Mesenchymal stem cell (in vitro differentiated cells and primary cell): Measurements from ENCODE around the gene EXOC3.

Experiments
- DNase-seq: peaks from one replicate; pipeline ENCODE4 v3.0.0-alpha.2; 2013
- H2AFZ ChIP-seq: one replicate; pipeline ENCODE4 v1.6.1; 2013; ENCODE audit warnings: low read depth, mild to moderate bottlenecking, control low read depth, inconsistent platforms, low read length, moderate library complexity
- H2AK5ac ChIP-seq: 2 replicates; pipeline ENCODE4 v1.6.1; 2013; ENCODE audit warnings: low read length, moderate library complexity, mild to moderate bottlenecking, inconsistent platforms; ENCODE audit not compliant: severe bottlenecking
- H2BK120ac ChIP-seq: one replicate; pipeline ENCODE4 v1.6.1; 2013; ENCODE audit warnings: low read depth, mild to moderate bottlenecking, inconsistent platforms, low read length, moderate library complexity
- H2BK12ac ChIP-seq, 2 experiments: one replicate each; pipeline ENCODE4 v1.6.1; 2013; ENCODE audit warnings: inconsistent platforms in 2 of 2, low read length in 2 of 2, mild to moderate bottlenecking in 2 of 2, moderate library complexity in 2 of 2, control low read depth in 1 of 2
- H2BK15ac ChIP-seq: one replicate; pipeline ENCODE4 v1.6.1; 2013; ENCODE audit warnings: mild to moderate bottlenecking, low read depth, inconsistent platforms; ENCODE audit not compliant: poor library complexity, severe bottlenecking
- H2BK5ac ChIP-seq: 2 replicates; pipeline ENCODE4 v1.6.1; 2013; ENCODE audit warnings: low read depth, mild to moderate bottlenecking, low read length, control low read depth, inconsistent platforms; ENCODE audit not compliant: poor library complexity, severe bottlenecking
- H3K14ac ChIP-seq, 2 experiments: one replicate each; pipeline ENCODE4 v1.6.1; 2013; ENCODE audit warnings: inconsistent platforms in 2 of 2, low read length in 2 of 2, control low read depth in 1 of 2, mild to moderate bottlenecking in 1 of 2, moderate library complexity in 1 of 2
- H3K18ac ChIP-seq, 2 experiments: one replicate each; pipeline ENCODE4 v1.6.1; 2013; ENCODE audit warnings: inconsistent platforms in 2 of 2, low read length in 2 of 2, control low read depth in 1 of 2, low read depth in 1 of 2, mild to moderate bottlenecking in 1 of 2
- H3K23ac ChIP-seq, 2 experiments: one replicate each; pipeline ENCODE4 v1.6.1; 2013; ENCODE audit warnings: inconsistent platforms in 2 of 2, low read length in 2 of 2, mild to moderate bottlenecking in 2 of 2, moderate library complexity in 2 of 2, control low read depth in 1 of 2
- H3K27ac ChIP-seq: 2 replicates; pipeline ENCODE4 v1.5.1; 2013; ENCODE audit warnings: mild to moderate bottlenecking, moderate library complexity, low read length, control low read depth, inconsistent platforms; ENCODE audit not compliant: poor library complexity, severe bottlenecking
- H3K27me3 ChIP-seq, 2 experiments: 2 replicates each; pipeline versions ENCODE4 v1.6.1 to v1.7.0; 2013; ENCODE audit warnings: low read length in 2 of 2, mild to moderate bottlenecking in 2 of 2, moderate library complexity in 2 of 2, control low read depth in 1 of 2, inconsistent platforms in 1 of 2; ENCODE audit not compliant: control insufficient read depth in 1 of 2, insufficient read depth in 1 of 2
- H3K36me3 ChIP-seq, 2 experiments: 2 replicates each; pipeline versions ENCODE4 v1.6.1 to v1.7.0; 2013; ENCODE audit warnings: low read length in 2 of 2, control low read depth in 1 of 2, inconsistent platforms in 1 of 2, low read depth in 1 of 2, mild to moderate bottlenecking in 1 of 2; ENCODE audit not compliant: insufficient read depth in 2 of 2, control insufficient read depth in 1 of 2
- H3K4ac ChIP-seq, 2 experiments: one replicate each; pipeline ENCODE4 v1.6.1; 2013; ENCODE audit warnings: inconsistent platforms in 2 of 2, low read length in 2 of 2, mild to moderate bottlenecking in 2 of 2, moderate library complexity in 2 of 2, control low read depth in 1 of 2, low read depth in 1 of 2
- H3K4me1 ChIP-seq: 2 replicates; pipeline ENCODE4 v1.6.1; 2013; ENCODE audit warnings: low read depth, low read length, control low read depth; ENCODE audit not compliant: control insufficient read depth, insufficient read depth
- H3K4me2 ChIP-seq: 2 replicates; pipeline ENCODE4 v1.6.1; 2013; ENCODE audit warnings: low read length, mild to moderate bottlenecking, inconsistent platforms; ENCODE audit not compliant: poor library complexity, severe bottlenecking
- H3K4me3 ChIP-seq, 2 experiments: 2 replicates each; pipeline versions ENCODE4 v1.5.1 to v1.7.0; 2013; ENCODE audit warnings: low read length in 2 of 2, mild to moderate bottlenecking in 2 of 2, control low read depth in 1 of 2, low read depth in 1 of 2; ENCODE audit not compliant: insufficient read depth in 1 of 2
- H3K79me1 ChIP-seq: replicated peaks from 2 replicates; pipeline ENCODE4 v1.6.1; 2013; ENCODE audit warnings: mild to moderate bottlenecking, control low read depth, low read length, inconsistent platforms; ENCODE audit not compliant: poor library complexity, severe bottlenecking
- H3K9ac ChIP-seq: 2 replicates; pipeline ENCODE4 v1.7.0; 2013; ENCODE audit warnings: mild to moderate bottlenecking, low read length, moderate library complexity
- H3K9me3 ChIP-seq: 2 replicates; pipeline ENCODE4 v1.7.0; 2013; ENCODE audit warnings: mild to moderate bottlenecking, low read length; ENCODE audit not compliant: control insufficient read depth
- H4K8ac ChIP-seq: one replicate; pipeline ENCODE4 v1.6.1; 2013; ENCODE audit warnings: inconsistent platforms, mild to moderate bottlenecking, low read length, moderate library complexity
- H4K91ac ChIP-seq: one replicate; pipeline ENCODE4 v1.6.1; 2013; ENCODE audit warnings: mild to moderate bottlenecking, low read length, inconsistent platforms
- WGBS: methylation state at CpG from one replicate; pipeline ENCODE4 v1.1.7; 2013; ENCODE audit warnings: mixed read lengths; 5-methylcytosine and 5-hydroxymethylcytosine counted together

Gene EXOC3

GRCh38 chr5:474840-475661 lies 32.1 kb downstream of the EXOC3 start:
- Histone ChIP-seq H3K9me3 (no peaks in the 10 kb centered on the region), H3K14ac (peak overlapping the region in 1 of 2 experiments; percentile 62), H2BK12ac (no peak overlapping the region), H4K8ac (peak overlapping the region; percentile 36), H3K4ac (peak overlapping the region in 1 of 2 experiments; percentile 22), H3K27ac (no peak overlapping the region), H3K4me1 (peaks cover 31% of the 10 kb centered on the region), H3K9ac (no peak overlapping the region), H2BK5ac (no peak overlapping the region), H3K36me3 (peaks cover 14 to 21% of the 10 kb centered on the region in 2 experiments), H3K79me1 (peaks cover 27% of the 10 kb centered on the region), H2AFZ (no peak overlapping the region), H2AK5ac (no peak overlapping the region), H3K4me2 (peak overlapping the region; percentile 81), H3K18ac (peak overlapping the region in 1 of 2 experiments; percentile 48), H4K91ac (no peak overlapping the region), H2BK120ac (no peak overlapping the region), H3K4me3 (peak overlapping the region; percentile 37 to 56), H3K27me3 (peaks cover 14 to 51% of the 10 kb centered on the region in 2 experiments), H2BK15ac (no peak overlapping the region), H3K23ac (peak overlapping the region in 1 of 2 experiments; percentile 27)
- WGBS = 17% methylated on average over 36 of the region's 50 CpGs
- peak; percentile 26 for DNase-seq

GRCh38 chr5:475704-476101 lies 32.7 kb downstream of the EXOC3 start:
- DNase-seq = no peak
- 76% methylated on average over 8 of the region's 8 CpGs for WGBS
- H3K4me1 ChIP-seq = peaks cover 29% of the 10 kb centered on the region
- no peak overlapping the region for H3K4me3 ChIP-seq
- peaks cover 14 to 56% of the 10 kb centered on the region in 2 experiments for H3K27me3 ChIP-seq
- no peak overlapping the region for H3K27ac ChIP-seq
- no peak overlapping the region for H3K14ac ChIP-seq
- peaks cover 8 to 19% of the 10 kb centered on the region in 2 experiments for H3K36me3 ChIP-seq
- no peak overlapping the region for H4K8ac ChIP-seq
- no peaks in the 10 kb centered on the region for H3K9me3 ChIP-seq
- no peak overlapping the region for H3K18ac ChIP-seq
- H2BK5ac ChIP-seq = no peak overlapping the region
- no peak overlapping the region for H2AK5ac ChIP-seq
- H2BK12ac ChIP-seq = no peak overlapping the region
- H3K4ac ChIP-seq = no peak overlapping the region
- H3K79me1 ChIP-seq = peaks cover 27% of the 10 kb centered on the region
- H2BK15ac ChIP-seq = no peak overlapping the region
- no peak overlapping the region for H2BK120ac ChIP-seq
- peak overlapping the region in 1 of 2 experiments; percentile 43 for H3K23ac ChIP-seq
- H3K4me2 ChIP-seq = no peak overlapping the region
- no peak overlapping the region for H2AFZ ChIP-seq
- no peak overlapping the region for H3K9ac ChIP-seq
- H4K91ac ChIP-seq = no peak overlapping the region

- 86% methylated on average over 51 of the region's 51 CpGs for WGBS
- no peak overlapping the region for H4K8ac ChIP-seq
- H3K4ac ChIP-seq = no peak overlapping the region
- no peak overlapping the region for H3K14ac ChIP-seq
- H3K18ac ChIP-seq = no peak overlapping the region
- H3K23ac ChIP-seq = no peak overlapping the region
- H3K27me3 ChIP-seq = peaks cover 14 to 60% of the 10 kb centered on the region in 2 experiments
- H3K9me3 ChIP-seq = no peaks in the 10 kb centered on the region
- H3K79me1 ChIP-seq = peaks cover 23% of the 10 kb centered on the region
- H2AFZ ChIP-seq = no peak overlapping the region
- DNase-seq = no peak
- no peak overlapping the region for H2BK120ac ChIP-seq
- no peak overlapping the region for H2BK12ac ChIP-seq
- H4K91ac ChIP-seq = no peak overlapping the region
- no peak overlapping the region for H3K27ac ChIP-seq
- no peak overlapping the region for H2BK15ac ChIP-seq
- no peak overlapping the region for H2BK5ac ChIP-seq
- no peak overlapping the region for H2AK5ac ChIP-seq
- H3K4me1 ChIP-seq = peaks cover 27% of the 10 kb centered on the region
- H3K9ac ChIP-seq = no peak overlapping the region
- no peak overlapping the region for H3K4me3 ChIP-seq
- H3K36me3 ChIP-seq = peaks cover 2 to 14% of the 10 kb centered on the region in 2 experiments
- no peak overlapping the region for H3K4me2 ChIP-seq
Observed at GRCh38 chr5:476102-476813, 33.3 kb downstream of the EXOC3 start.

- peaks cover 0 to 11% of the 10 kb centered on the region in 2 experiments for H3K36me3 ChIP-seq
- no peak for DNase-seq
- no peak overlapping the region for H3K9ac ChIP-seq
- peaks cover 14 to 61% of the 10 kb centered on the region in 2 experiments for H3K27me3 ChIP-seq
- H4K91ac ChIP-seq = no peak overlapping the region
- WGBS = 90% methylated on average over 8 of the region's 9 CpGs
- peaks cover 23% of the 10 kb centered on the region for H3K4me1 ChIP-seq
- H4K8ac ChIP-seq = no peak overlapping the region
- no peak overlapping the region for H2BK12ac ChIP-seq
- no peak overlapping the region for H3K27ac ChIP-seq
- H3K4me2 ChIP-seq = no peak overlapping the region
- H2BK15ac ChIP-seq = no peak overlapping the region
- H2BK5ac ChIP-seq = no peak overlapping the region
- H3K4me3 ChIP-seq = no peak overlapping the region
- no peak overlapping the region for H3K18ac ChIP-seq
- peaks cover 22% of the 10 kb centered on the region for H3K79me1 ChIP-seq
- H3K14ac ChIP-seq = no peak overlapping the region
- H3K23ac ChIP-seq = no peak overlapping the region
- H3K9me3 ChIP-seq = no peaks in the 10 kb centered on the region
- no peak overlapping the region for H3K4ac ChIP-seq
- H2AFZ ChIP-seq = no peak overlapping the region
- no peak overlapping the region for H2BK120ac ChIP-seq
- H2AK5ac ChIP-seq = no peak overlapping the region
Observed at GRCh38 chr5:476814-477175, 33.8 kb downstream of the EXOC3 start.
